ENCODE measurements around the gene ADGRB3.

Gene ADGRB3

GRCh38 chr6:68709882-68710281 lies 74.8 kb downstream of the ADGRB3 start:
- no peak for TF ChIP-seq CREB1 (IDR thresholded peaks at IDR 0.05; ENCODE audit: low read depth)
- no peak for TF ChIP-seq EGR1 (IDR thresholded peaks at IDR 0.05)
- no peak for TF ChIP-seq TEAD4 (IDR thresholded peaks at IDR 0.05)
- TF ChIP-seq, protein P1, sequence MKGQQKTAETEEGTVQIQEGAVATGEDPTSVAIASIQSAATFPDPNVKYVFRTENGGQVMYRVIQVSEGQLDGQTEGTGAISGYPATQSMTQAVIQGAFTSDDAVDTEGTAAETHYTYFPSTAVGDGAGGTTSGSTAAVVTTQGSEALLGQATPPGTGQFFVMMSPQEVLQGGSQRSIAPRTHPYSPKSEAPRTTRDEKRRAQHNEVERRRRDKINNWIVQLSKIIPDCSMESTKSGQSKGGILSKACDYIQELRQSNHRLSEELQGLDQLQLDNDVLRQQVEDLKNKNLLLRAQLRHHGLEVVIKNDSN (IDR thresholded peaks at IDR 0.05): no peak
- TF ChIP-seq EP300 (IDR thresholded peaks at IDR 0.05; ENCODE audit: borderline replicate concordance): no peak
- no peak for TF ChIP-seq NFIC (IDR thresholded peaks at IDR 0.05)
- TF ChIP-seq FOXM1 (IDR thresholded peaks at IDR 0.05; ENCODE audit: borderline replicate concordance, low read depth): no peak
- no peak for TF ChIP-seq TAF1 (IDR thresholded peaks at IDR 0.05; ENCODE audit: low read depth)
- TF ChIP-seq CEBPB (IDR thresholded peaks at IDR 0.05): no peak
- TF ChIP-seq, protein P2, sequence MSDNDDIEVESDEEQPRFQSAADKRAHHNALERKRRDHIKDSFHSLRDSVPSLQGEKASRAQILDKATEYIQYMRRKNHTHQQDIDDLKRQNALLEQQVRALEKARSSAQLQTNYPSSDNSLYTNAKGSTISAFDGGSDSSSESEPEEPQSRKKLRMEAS (IDR thresholded peaks at IDR 0.05): no peak
- no peak for TF ChIP-seq ZBTB7A (IDR thresholded peaks at IDR 0.05; ENCODE audit: low read depth)
- no peak for TF ChIP-seq TCF12 (IDR thresholded peaks at IDR 0.05; ENCODE audit: low read depth)
- no peak for TF ChIP-seq YY1 (IDR thresholded peaks at IDR 0.05; ENCODE audit: low read depth)
- no peak for TF ChIP-seq REST (IDR thresholded peaks at IDR 0.05; ENCODE audit: low read depth)

GRCh38 chr6:68710496-68710895 lies 75.4 kb downstream of the ADGRB3 start:
- TF ChIP-seq FOXM1 (IDR thresholded peaks at IDR 0.05; ENCODE audit: borderline replicate concordance, low read depth) (no peak), TEAD4 (IDR thresholded peaks at IDR 0.05) (no peak), RAD21 (IDR thresholded peaks at IDR 0.05; ENCODE audit: low read depth) (no peak), EGR1 (IDR thresholded peaks at IDR 0.05) (no peak), ZBTB7A (IDR thresholded peaks at IDR 0.05; ENCODE audit: low read depth) (no peak), REST (IDR thresholded peaks at IDR 0.05; ENCODE audit: low read depth) (no peak), CREB1 (IDR thresholded peaks at IDR 0.05; ENCODE audit: low read depth) (no peak), YY1 (IDR thresholded peaks at IDR 0.05; ENCODE audit: low read depth) (no peak), TCF12 (IDR thresholded peaks at IDR 0.05; ENCODE audit: low read depth) (no peak)
- TF ChIP-seq, protein P2 (IDR thresholded peaks at IDR 0.05): no peak

DNA sequence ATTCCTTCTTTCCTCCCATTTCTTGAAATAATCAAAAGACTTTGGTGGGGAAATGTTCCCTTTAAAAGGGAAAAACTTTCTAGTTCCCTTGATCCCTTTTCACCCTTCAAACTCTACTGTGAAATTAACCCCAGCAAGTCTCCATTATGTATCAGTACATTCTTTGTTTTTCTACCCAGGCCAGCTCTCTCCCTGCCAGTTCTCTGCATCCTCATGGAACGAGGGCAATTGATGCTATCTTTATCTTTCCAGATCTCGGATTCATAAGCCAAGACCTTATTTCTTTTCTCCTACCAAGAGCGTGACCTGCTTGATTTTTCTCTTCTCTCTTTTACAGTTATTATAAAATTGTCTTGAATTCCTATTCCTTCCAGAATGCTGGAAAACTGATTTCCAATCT lies 75.8 kb downstream of the ADGRB3 start:
- no peak for TF ChIP-seq FOXM1 (IDR thresholded peaks at IDR 0.05; ENCODE audit: borderline replicate concordance, low read depth)
- no peak for TF ChIP-seq ZBTB7A (IDR thresholded peaks at IDR 0.05; ENCODE audit: low read depth)
- no peak for TF ChIP-seq TCF12 (IDR thresholded peaks at IDR 0.05; ENCODE audit: low read depth)
- TF ChIP-seq REST (IDR thresholded peaks at IDR 0.05; ENCODE audit: low read depth): no peak
- TF ChIP-seq CREB1 (IDR thresholded peaks at IDR 0.05; ENCODE audit: low read depth): no peak
- TF ChIP-seq RAD21 (IDR thresholded peaks at IDR 0.05; ENCODE audit: low read depth): no peak
- TF ChIP-seq, protein P1 (IDR thresholded peaks at IDR 0.05): no peak
- no peak for TF ChIP-seq TEAD4 (IDR thresholded peaks at IDR 0.05)
- no peak for TF ChIP-seq YY1 (IDR thresholded peaks at IDR 0.05; ENCODE audit: low read depth)
- TF ChIP-seq EGR1 (IDR thresholded peaks at IDR 0.05): no peak
- TF ChIP-seq CEBPB (IDR thresholded peaks at IDR 0.05): no peak
- TF ChIP-seq TAF1 (IDR thresholded peaks at IDR 0.05; ENCODE audit: low read depth): no peak
- no peak for TF ChIP-seq NFIC (IDR thresholded peaks at IDR 0.05)
- TF ChIP-seq, protein P2 (IDR thresholded peaks at IDR 0.05): no peak
- TF ChIP-seq EP300 (IDR thresholded peaks at IDR 0.05; ENCODE audit: borderline replicate concordance): no peak

DNA sequence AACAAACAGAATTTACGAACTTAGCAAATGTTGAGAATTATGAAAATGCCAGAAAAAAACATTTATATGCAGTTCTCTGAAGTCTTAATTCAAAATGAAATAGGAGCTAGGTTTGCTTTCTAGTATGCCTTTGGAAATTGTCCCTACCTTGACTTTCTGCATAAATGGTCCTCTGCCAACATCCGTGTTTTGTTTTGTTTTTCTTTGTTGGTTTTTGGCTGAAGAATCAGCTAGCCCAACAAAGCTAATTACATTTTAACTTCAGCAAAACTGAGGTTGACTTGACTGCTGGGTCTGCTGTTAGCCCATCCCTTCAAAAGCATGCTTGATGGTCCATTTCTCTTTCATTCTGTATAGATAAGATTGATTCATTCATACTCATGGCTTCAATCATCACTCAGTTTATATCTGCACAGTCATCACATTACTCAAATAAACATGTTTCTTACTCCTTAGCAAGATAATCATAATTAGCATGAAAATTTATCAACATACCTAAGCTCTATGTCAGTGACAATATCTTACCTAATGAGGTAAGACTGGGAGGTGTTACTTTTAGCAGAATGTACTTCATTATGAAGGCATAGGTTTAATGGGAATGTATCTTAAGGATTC lies 76.4 kb downstream of the ADGRB3 start:
- TF ChIP-seq FOXM1 (IDR thresholded peaks at IDR 0.05; ENCODE audit: borderline replicate concordance, low read depth) (no peak), NFIC (IDR thresholded peaks at IDR 0.05) (no peak), EP300 (IDR thresholded peaks at IDR 0.05; ENCODE audit: borderline replicate concordance) (no peak), TAF1 (IDR thresholded peaks at IDR 0.05; ENCODE audit: low read depth) (no peak), REST (IDR thresholded peaks at IDR 0.05; ENCODE audit: low read depth) (no peak), CREB1 (IDR thresholded peaks at IDR 0.05; ENCODE audit: low read depth) (no peak), TCF12 (IDR thresholded peaks at IDR 0.05; ENCODE audit: low read depth) (no peak), CEBPB (IDR thresholded peaks at IDR 0.05) (no peak), EGR1 (IDR thresholded peaks at IDR 0.05) (no peak), YY1 (IDR thresholded peaks at IDR 0.05; ENCODE audit: low read depth) (no peak), TEAD4 (IDR thresholded peaks at IDR 0.05) (no peak), RAD21 (IDR thresholded peaks at IDR 0.05; ENCODE audit: low read depth) (no peak)
- TF ChIP-seq, protein P1 (IDR thresholded peaks at IDR 0.05): no peak

Measured in Ishikawa (cell line).